ENCODE data around the gene AKAP11.

DNA sequence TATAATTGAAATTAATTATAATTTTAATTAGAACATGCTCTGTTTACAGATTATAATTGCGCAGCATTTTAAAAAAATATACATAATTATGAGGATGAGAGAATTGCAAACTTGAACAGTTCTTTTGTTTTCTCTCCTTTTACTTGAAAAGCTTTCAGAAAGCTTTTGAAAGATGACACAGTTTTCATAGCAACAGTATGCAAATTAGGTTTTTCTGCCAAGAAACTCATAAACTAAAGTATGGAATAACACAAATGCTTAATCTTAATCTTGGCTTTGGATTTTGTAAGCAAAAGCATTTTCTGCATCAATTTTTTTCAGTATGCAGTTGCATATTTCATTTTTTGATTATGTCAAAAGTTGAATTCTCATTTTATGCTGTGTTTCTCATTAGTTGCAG lies 32.8 kb upstream of the AKAP11 start:
- TF ChIP-seq, protein P1, sequence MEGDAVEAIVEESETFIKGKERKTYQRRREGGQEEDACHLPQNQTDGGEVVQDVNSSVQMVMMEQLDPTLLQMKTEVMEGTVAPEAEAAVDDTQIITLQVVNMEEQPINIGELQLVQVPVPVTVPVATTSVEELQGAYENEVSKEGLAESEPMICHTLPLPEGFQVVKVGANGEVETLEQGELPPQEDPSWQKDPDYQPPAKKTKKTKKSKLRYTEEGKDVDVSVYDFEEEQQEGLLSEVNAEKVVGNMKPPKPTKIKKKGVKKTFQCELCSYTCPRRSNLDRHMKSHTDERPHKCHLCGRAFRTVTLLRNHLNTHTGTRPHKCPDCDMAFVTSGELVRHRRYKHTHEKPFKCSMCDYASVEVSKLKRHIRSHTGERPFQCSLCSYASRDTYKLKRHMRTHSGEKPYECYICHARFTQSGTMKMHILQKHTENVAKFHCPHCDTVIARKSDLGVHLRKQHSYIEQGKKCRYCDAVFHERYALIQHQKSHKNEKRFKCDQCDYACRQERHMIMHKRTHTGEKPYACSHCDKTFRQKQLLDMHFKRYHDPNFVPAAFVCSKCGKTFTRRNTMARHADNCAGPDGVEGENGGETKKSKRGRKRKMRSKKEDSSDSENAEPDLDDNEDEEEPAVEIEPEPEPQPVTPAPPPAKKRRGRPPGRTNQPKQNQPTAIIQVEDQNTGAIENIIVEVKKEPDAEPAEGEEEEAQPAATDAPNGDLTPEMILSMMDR (IDR thresholded peaks at IDR 0.05), result no peak
- TF ChIP-seq POLR2A (IDR thresholded peaks at IDR 0.05), result no peak
